IPS-18c (cell line): Measurements from ENCODE around the gene RAB23.

Source experiments
- H3K4me3 ChIP-seq: 2 replicates; pipeline ENCODE4 v1.7.0; 2013; ENCODE audit warnings: low read depth, mild to moderate bottlenecking, low read length, moderate library complexity; ENCODE audit not compliant: insufficient read depth
- H3K9me3 ChIP-seq: one replicate; pipeline ENCODE4 v1.6.1; 2013; ENCODE audit warnings: mild to moderate bottlenecking, low read length, moderate library complexity; ENCODE audit not compliant: control insufficient read depth, insufficient read depth

The RAB23 gene

DNA sequence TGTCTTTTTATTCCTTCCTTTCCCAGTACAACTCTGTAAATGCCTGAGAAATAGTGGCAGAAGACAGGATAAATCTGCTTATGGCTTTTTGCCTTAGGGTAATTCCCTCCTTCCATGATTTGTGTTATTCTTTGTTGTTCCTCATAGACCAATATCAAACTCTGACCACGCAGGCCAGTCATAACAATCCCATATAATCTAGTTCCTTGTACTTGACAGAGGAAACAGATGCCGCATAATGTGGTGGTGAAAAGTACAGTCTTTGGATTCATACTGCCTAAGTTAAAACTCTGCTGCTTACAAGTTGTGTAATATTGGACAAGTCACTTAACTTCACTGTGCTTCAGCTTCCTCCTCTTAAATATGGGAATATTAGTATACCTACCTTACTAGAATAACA is 58.2 kb downstream of the RAB23 start:
- Histone ChIP-seq H3K9me3 (no peaks in the 10 kb centered on the region), H3K4me3 (no peak overlapping the region)

DNA sequence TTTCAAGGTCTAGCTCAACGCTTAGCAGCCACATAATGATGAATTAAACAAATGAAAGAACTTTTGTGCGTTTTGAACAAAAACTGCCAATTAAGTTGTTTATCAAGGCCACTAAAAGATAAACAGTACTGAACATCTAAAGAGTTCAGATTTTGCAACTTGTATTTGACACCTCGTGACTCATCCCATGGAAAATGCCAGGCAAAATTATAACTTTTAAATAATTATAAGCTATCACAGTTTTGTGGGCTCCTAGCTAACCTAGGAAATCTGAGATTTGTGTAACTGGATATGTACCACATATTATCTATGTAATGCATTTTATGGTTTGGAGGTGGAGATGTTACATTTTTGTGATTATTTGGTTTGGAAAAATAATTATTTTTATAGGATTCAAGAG is 59.6 kb downstream of the RAB23 start:
- Histone ChIP-seq H3K4me3 (no peak overlapping the region), H3K9me3 (no peaks in the 10 kb centered on the region)

DNA sequence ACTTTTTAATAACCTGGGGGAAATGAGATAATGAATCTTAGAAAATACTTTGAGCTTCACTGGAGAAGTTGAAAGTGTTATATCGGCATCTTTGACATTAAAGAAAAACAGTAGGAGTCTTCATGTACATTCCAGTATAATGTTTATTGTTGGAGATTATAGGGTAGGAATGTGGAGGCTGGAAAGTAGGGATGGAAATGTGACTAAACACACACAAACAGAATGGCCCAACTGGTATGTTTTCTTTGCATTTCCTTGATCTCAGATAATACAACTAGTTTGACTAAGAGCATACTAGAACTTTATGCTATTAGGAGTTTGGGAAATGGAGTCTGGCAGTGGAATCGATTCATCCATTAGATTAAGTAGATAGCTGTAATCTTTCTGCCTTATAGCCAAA is 60.1 kb downstream of the RAB23 start:
- Histone ChIP-seq H3K4me3 (no peak overlapping the region), H3K9me3 (no peaks in the 10 kb centered on the region)

DNA sequence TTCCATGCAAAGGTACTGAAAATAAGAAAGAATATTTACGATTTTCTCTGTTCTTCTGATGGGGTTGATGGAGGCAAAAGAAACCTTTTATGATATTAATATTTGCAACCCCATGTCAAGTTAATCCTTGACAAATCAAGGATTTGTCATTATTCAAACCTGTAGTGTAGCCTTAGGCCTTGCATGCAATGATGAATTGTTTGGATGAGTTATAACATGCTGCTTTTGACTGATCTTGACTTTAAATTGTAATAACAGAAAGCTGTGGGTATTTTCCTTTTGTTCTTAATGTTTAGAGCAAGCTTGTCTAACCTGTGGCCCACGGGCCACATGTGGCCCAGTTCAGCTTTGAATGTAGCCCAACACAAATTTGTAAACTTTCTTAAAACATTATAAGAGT is 63.0 kb downstream of the RAB23 start:
- no peaks in the 10 kb centered on the region for H3K9me3 ChIP-seq
- H3K4me3 ChIP-seq = no peak overlapping the region

DNA sequence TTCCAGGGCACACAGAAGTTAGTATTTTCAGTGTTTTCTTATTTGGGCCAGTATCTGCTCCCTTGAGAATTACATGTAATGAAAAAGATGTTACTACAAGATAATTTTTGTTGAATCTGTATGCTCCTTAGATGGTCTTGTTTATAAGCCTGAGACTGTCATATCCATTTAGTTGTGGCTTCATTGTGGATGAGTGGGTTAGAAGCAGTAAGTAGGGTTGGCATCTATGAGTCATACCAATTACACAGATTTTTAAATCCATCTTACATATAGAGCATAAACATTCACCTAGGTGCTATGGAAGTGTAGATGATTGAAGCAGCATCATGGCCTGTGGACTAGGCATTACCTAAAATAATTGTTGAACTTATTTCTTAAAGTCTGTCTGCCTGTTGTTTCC is 63.4 kb downstream of the RAB23 start:
- H3K9me3 ChIP-seq = no peaks in the 10 kb centered on the region

DNA sequence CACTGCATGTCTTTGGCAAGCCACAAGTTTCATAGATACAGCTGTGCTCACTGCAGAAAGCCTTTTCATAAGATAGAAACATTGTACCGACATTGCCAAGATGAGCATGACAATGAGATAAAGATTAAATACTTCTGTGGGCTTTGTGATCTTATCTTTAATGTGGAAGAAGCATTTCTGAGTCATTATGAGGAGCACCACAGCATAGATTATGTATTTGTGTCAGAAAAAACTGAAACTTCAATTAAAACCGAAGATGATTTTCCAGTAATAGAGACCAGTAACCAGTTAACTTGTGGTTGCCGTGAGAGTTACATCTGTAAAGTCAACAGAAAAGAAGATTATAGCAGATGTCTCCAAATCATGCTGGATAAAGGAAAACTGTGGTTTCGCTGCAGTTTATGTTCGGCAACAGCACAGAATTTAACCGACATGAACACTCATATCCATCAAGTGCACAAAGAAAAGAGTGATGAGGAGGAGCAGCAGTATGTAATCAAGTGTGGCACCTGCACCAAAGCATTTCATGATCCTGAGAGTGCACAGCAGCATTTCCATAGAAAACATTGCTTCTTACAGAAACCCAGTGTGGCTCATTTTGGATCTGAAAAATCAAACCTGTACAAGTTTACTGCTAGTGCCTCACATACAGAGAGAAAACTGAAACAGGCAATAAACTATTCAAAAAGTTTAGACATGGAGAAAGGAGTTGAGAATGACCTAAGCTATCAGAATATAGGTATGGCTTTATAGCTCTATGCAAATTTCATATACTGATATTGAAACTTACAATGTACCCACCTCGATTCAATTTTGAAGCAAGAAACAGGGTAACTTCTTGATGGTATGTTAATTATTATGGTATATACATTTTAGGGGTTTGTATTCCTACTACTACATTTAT is 73.9 kb downstream of the RAB23 start:
- H3K4me3 ChIP-seq = no peak overlapping the region
- H3K9me3 ChIP-seq = no peaks in the 10 kb centered on the region

More for the DNA sequence above, 63.4 kb downstream of the RAB23 start:
- no peak overlapping the region for H3K4me3 ChIP-seq

DNA sequence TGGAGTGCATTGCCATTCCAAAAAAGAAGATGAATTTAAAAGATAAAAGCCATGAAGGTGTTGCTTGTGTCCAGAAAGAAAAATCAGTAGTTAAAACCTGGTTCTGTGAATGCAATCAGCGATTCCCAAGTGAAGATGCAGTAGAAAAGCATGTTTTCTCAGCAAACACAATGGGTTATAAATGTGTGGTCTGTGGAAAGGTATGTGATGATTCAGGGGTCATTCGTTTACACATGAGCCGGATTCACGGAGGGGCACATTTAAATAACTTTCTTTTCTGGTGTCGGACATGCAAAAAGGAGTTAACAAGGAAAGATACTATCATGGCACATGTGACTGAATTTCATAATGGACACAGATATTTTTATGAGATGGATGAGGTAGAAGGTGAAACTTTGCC is 74.7 kb downstream of the RAB23 start:
- Histone ChIP-seq H3K4me3 (no peak overlapping the region), H3K9me3 (no peaks in the 10 kb centered on the region)

- H3K4me3 ChIP-seq = no peak overlapping the region
These were observed 78.4 kb downstream of the RAB23 start for GRCh38 chr6:57143690-57144089.

GRCh38 chr6:57142178-57142525 is 80.0 kb downstream of the RAB23 start:
- H3K9me3 ChIP-seq = no peaks in the 10 kb centered on the region
- H3K4me3 ChIP-seq = no peak overlapping the region

More at GRCh38 chr6:57143690-57144089, 78.4 kb downstream of the RAB23 start:
- no peaks in the 10 kb centered on the region for H3K9me3 ChIP-seq

DNA sequence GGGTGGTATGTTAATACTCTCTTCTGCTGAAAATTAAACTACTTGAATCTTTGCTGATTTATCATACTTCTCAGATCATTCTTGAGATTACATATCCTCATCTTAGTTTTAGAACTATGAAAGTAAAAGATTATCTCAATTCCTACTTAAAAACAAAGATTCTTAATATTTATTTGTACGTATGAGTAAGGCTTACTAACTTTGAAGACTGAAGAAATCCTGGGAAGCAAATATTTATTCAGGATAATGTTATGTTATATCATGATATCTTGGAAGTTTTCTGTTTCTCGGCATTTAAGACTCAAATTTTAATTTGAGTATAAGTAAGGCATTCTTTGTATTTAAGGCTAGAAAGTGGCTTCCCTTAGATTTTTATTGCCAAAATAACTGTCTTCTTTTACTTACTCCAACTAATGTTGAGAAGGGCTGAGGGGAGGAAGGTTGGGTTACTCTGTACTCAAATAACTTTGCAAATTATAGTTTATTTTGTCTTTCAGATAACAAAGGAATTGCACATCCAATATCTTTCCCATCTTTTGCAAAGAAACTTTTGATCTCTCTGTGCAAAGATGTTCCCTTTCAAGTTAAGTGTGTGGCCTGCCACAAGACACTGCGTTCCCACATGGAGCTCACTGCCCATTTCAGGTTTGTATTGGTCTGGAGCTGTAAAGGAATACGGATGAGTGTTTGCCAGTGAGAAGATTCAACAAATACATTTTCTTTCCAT is 80.5 kb downstream of the RAB23 start:
- Histone ChIP-seq H3K4me3 (no peak overlapping the region), H3K9me3 (no peaks in the 10 kb centered on the region)

DNA sequence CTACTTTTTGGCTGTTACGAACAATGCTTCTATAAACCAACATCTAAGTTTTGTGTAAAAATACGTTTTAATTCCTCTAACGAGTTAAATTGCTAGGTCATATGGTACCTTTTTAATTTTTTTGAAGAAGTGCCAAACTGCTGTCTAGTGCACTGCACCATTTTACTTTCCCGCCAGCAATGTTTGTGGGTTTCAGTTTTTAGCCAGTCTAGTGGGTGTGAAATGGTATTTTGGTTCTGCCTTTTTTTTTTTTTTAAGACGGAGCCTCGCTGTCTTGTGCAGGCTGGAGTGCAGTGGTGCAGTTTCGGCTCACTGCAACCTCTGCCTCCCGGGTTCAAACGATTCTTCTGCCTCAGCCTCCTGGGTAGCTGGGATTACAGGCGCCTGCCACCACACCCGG is 84.1 kb downstream of the RAB23 start:
- Histone ChIP-seq H3K4me3 (no peak overlapping the region), H3K9me3 (no peaks in the 10 kb centered on the region)

DNA sequence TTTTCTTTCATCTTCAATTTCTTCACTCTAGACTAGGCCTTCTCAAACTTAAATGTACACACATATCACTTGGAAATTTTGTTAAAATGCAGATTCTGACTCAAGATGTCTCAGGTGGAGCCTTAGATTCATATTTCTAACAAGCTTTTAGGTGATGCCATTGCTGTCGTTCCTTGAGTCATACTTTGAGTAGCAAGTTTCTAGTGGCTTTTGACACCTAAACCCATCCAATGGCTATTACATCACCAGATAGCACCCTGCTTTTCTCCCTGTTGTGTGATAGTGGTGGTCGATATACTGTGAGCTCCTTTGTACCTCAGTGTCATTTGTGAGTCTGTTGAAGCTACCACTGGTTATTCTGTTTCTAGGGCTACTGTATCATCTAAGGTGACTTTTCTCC is 84.8 kb downstream of the RAB23 start:
- Histone ChIP-seq H3K4me3 (no peak overlapping the region), H3K9me3 (no peaks in the 10 kb centered on the region)
